Upper lobe of right lung (tissue), 1 donor: ENCODE measurements around the gene LRIT3. TPM values are rescaled to one million over a fixed set of nuclear protein-coding genes. Genes with fewer than 3 reads are reported as not detected.
"Not testable (repeated sequence)": the region's sequence is repeated elsewhere in the genome, so short reads cannot be mapped to it uniquely, and the experiment has no call there.

Source experiments
- ATAC-seq: fragments of 200-7000 bp; cut with Tn5 transposase; one replicate; pipeline ENCODE4 v1.9.1; 2020; ENCODE audit warnings: mild to moderate bottlenecking, moderate library complexity
- DNase-seq: peaks from one replicate; pipeline ENCODE4 v3.0.0-alpha.2; 2020
- H3K27ac ChIP-seq: fragments of 200-600 bp; one replicate; pipeline ENCODE4 v1.8.0; 2022
- H3K27me3 ChIP-seq: fragments of 200-600 bp; one replicate; pipeline ENCODE4 v1.8.0; 2022; ENCODE audit warnings: mild to moderate bottlenecking
- H3K36me3 ChIP-seq: fragments of 200-600 bp; one replicate; pipeline ENCODE4 v1.8.0; 2022
- H3K4me1 ChIP-seq: fragments of 200-600 bp; one replicate; pipeline ENCODE4 v1.8.0; 2022
- H3K4me3 ChIP-seq: fragments of 200-600 bp; one replicate; pipeline ENCODE4 v1.8.0; 2022; ENCODE audit warnings: mild to moderate bottlenecking
- H3K9me3 ChIP-seq: fragments of 200-600 bp; one replicate; pipeline ENCODE4 v1.8.0; 2022
- intact Hi-C: fragments of 100-400 bp; cut with DNase I; formaldehyde crosslinking; loops from one replicate; pipeline ENCODE4 v1.11.0; 2022
- total RNA-seq: library from RNA; stranded (reverse); fragmentation: NEBNext Ultra II Directional; extraction: Animal tissue kit (Norgen Biotek cat#: 25700); gene quantifications from one replicate; pipeline ENCODE4 v1.2.1, GENCODE V29; 2021
- TF ChIP-seq, protein P1 (sequence below): fragments of 200-600 bp; IDR thresholded peaks from one replicate; pipeline ENCODE4 v1.8.0; 2022; ENCODE audit warnings: antibody characterized with exemption
- donor health status: DM: no; HTN: yes; CAD: no; lungs with severe emphysema.

Gene LRIT3
- total RNA-seq, 1 donor from 2014 or later, result 0.14 TPM

DNA sequence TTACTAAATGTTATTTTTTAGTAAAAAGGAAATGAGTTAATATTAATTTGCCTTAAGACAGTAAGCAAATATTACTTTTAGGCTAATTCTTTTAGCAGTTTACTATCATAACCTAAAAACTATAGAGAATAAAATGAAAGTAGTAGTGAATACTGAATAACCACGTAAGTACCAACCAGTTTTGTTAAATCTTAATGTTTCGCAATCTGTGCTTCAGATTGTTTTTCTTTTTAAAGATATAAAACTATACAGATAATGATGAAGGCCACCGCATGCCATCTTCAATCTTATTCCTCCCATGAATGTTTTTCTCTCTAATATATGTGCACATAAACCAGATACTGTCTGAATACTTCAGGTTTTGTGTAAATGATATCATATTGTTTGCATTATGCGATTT lies 14.2 kb upstream of the LRIT3 start:
- intact Hi-C loops, result no loop called here
- no peak for DNase-seq
- no peak overlapping the region for H3K4me3 ChIP-seq
- no peaks in the 10 kb centered on the region for H3K9me3 ChIP-seq
- no peaks in the 10 kb centered on the region for H3K36me3 ChIP-seq
- no peak for ATAC-seq
- TF ChIP-seq, protein P1, sequence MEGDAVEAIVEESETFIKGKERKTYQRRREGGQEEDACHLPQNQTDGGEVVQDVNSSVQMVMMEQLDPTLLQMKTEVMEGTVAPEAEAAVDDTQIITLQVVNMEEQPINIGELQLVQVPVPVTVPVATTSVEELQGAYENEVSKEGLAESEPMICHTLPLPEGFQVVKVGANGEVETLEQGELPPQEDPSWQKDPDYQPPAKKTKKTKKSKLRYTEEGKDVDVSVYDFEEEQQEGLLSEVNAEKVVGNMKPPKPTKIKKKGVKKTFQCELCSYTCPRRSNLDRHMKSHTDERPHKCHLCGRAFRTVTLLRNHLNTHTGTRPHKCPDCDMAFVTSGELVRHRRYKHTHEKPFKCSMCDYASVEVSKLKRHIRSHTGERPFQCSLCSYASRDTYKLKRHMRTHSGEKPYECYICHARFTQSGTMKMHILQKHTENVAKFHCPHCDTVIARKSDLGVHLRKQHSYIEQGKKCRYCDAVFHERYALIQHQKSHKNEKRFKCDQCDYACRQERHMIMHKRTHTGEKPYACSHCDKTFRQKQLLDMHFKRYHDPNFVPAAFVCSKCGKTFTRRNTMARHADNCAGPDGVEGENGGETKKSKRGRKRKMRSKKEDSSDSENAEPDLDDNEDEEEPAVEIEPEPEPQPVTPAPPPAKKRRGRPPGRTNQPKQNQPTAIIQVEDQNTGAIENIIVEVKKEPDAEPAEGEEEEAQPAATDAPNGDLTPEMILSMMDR, result no peak
- H3K4me1 ChIP-seq, result no peaks in the 10 kb centered on the region
- H3K27ac ChIP-seq, result no peak overlapping the region
- H3K27me3 ChIP-seq, result no peaks in the 10 kb centered on the region

DNA sequence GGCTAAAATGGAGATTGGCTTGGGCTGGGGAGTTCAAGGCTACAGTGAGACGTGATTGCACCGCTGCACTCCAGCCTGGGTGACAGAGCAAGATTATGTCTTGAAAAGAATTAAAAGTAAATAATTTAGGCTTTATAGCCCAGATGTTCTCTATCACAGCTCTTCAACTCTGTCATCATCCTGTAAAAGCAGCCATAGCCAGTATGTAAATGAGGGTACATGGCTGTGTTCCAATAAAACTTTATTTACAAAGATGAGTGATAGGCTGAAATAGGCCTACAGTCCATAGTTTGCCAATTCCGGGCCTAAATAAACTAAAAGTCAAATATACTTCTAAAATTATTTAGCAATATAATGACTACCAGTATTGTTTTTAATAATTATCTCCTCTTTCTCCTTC lies 10.9 kb upstream of the LRIT3 start:
- intact Hi-C loops, result no loop called here
- Histone ChIP-seq H3K36me3 (no peaks in the 10 kb centered on the region), H3K4me3 (no peak overlapping the region), H3K27ac (no peak overlapping the region), H3K27me3 (no peaks in the 10 kb centered on the region), H3K9me3 (no peaks in the 10 kb centered on the region), H3K4me1 (no peaks in the 10 kb centered on the region)
- ATAC-seq (no peak), DNase-seq (no peak)
- TF ChIP-seq, protein P1, result no peak

DNA sequence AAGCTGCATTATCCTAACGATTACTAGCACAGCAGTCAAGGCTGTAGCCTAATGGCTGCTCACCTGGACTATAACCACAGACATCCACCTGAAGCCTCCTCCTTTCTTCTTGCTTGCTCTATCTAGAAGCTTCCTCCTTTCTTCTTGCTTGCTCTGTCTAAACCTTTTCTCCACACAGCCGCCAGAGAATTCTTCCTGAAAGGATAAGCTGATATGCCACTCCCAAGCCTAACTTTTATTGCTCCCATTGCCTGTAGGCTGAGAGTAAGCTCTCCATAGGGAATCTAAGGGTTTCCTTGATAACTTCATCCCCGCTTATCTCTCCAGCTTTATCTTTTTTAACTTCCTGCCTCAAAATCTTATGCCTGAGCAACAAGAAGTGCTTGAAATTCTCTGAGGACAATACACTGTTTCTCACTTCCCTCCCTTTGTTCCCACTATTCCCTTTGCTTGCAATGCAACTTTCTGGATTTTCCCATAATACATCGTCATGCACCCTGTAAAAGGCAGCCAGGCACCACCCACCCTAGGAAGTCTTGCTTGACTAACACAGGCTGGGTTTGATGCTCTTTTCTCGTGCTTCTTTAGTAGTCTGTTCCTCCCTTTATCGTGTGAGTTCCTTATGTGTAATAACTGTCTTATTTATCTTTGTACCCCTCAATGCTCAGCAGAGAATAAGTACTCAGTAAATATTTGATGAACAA lies 1.4 kb upstream of the LRIT3 start:
- no peak overlapping the region for H3K4me3 ChIP-seq
- ATAC-seq (no peak), DNase-seq (no peak)
- intact Hi-C loops, result no loop called here
- H3K36me3 ChIP-seq, result no peaks in the 10 kb centered on the region
- H3K27ac ChIP-seq, result no peak overlapping the region
- no peaks in the 10 kb centered on the region for H3K4me1 ChIP-seq
- TF ChIP-seq, protein P1, result no peak
- H3K27me3 ChIP-seq, result no peaks in the 10 kb centered on the region
- H3K9me3 ChIP-seq, result no peaks in the 10 kb centered on the region

DNA sequence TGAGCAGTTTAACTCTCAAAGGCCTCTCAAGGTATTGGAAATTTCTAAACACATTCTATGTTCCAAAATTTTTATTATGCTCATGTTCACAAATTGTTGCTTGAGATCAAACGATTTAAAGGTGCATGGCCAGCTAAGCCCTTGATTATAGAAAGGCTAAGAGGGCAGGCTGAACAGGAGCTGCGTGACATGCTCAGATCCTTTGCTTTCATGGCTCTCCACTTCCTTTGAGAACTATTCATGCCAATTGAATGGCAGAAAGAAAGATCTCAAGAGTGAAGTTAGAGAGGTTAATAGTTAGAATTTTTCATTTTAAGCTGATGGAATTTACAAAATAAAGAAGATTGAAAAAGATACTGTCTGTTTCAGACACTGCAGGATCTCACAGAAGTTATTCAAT lies 594 bp downstream of the LRIT3 start:
- no peaks in the 10 kb centered on the region for H3K27me3 ChIP-seq
- ATAC-seq, result no peak
- TF ChIP-seq, protein P1, result no peak
- H3K4me3 ChIP-seq, result no peak overlapping the region
- no peaks in the 10 kb centered on the region for H3K4me1 ChIP-seq
- DNase-seq, result no peak
- intact Hi-C loops, result no loop called here
- H3K9me3 ChIP-seq, result no peaks in the 10 kb centered on the region
- no peak overlapping the region for H3K27ac ChIP-seq
- no peaks in the 10 kb centered on the region for H3K36me3 ChIP-seq

DNA sequence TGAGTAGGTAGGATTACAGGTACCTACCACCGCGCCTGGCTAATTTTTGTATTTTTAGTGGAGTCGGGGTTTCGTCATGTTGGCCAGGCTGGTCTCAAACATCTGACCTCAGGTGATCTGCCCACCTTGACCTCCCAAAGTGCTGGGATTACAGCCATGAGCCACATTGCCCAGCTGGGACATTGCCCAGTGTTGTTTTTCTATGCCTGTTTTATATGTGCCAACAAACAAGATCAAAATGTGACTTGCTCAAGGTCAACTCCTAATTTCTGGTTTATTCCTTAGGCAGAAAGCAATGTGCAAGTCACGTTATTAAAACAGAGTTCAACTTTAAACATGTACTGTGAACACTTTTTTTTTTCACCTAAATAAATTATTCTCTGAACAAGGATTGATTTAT lies 2.7 kb downstream of the LRIT3 start:
- Histone ChIP-seq H3K27ac (no peak overlapping the region), H3K4me1 (no peaks in the 10 kb centered on the region), H3K36me3 (no peaks in the 10 kb centered on the region), H3K9me3 (no peaks in the 10 kb centered on the region), H3K27me3 (no peaks in the 10 kb centered on the region), H3K4me3 (no peak overlapping the region)
- ATAC-seq, result no peak
- TF ChIP-seq, protein P1, result no peak
- intact Hi-C loops, result no loop called here
- DNase-seq, result no peak

DNA sequence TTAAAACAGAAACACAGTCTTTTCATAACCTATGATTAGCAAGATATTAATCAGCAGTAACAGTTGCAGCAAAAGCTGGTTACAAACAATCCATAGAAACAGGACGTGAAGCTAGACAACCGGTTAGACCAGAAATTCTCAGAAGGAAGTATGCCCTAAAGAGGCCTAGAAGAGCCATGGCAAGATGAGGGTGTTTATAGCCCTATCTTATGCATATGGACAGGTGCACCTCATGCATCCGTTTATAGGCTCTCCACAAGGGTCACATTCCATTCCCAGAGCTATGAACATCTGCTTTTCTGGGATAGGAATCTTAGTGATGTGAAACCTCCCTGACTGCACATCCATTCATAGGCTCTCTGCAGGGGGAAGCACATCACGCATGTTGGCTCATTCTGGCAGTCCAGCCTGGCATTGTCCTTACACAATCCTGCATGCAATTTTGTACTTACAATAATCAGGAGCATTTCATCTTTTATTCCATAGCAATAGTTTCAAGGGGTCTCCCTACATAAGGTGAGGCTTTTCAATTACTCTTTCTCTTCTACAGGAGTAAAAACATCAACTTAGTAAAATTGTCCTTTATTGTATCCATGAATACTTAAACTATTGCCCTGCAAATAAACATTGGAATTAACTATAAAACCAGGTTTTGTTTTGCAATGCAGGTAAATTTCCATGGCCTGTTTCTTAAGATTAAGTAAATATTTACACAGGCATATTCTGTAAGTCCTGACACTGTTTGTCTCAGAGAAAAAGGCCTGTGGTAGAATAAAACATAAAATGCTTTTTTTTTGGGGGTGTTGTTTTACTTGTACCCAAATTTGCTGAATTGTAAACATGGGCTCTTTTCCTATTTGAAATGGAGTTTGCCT lies 11.8 kb downstream of the LRIT3 start:
- H3K9me3 ChIP-seq, H3K4me1 ChIP-seq, H3K27ac ChIP-seq, DNase-seq, H3K27me3 ChIP-seq, ATAC-seq, intact Hi-C loops, H3K4me3 ChIP-seq, H3K36me3 ChIP-seq: not testable (repeated sequence)
